CD4-positive, CD25-positive, alpha-beta regulatory T cell (primary cell): Measurements from ENCODE around the gene FAF1. TPM values are rescaled to one million over a fixed set of nuclear protein-coding genes. Genes with fewer than 3 reads are reported as not detected.

Source experiments
- ATAC-seq, 2 donors: fragments of 150-1000 bp; cut with Tn5 transposase; one replicate each; pipeline ENCODE4 v1.10.0; 2021; ENCODE audit warnings: low read depth in 2 of 2, moderate number of reproducible peaks in 2 of 2, moderate library complexity in 1 of 2
- DNase-seq, 3 donors: peaks; one replicate each; pipeline versions ENCODE4 v3.0.0 to v3.0.0-alpha.2; 2012 to 2022; ENCODE audit warnings: mixed read lengths in 1 of 3
- H3K27ac ChIP-seq: one replicate; pipeline ENCODE4 v1.7.0; 2013; ENCODE audit warnings: mild to moderate bottlenecking, low read length; ENCODE audit not compliant: insufficient read depth, poor library complexity, severe bottlenecking
- H3K27me3 ChIP-seq: one replicate; pipeline ENCODE4 v1.7.0; 2013; ENCODE audit warnings: low read length; ENCODE audit not compliant: control insufficient read depth, insufficient read depth
- H3K36me3 ChIP-seq: one replicate; pipeline ENCODE4 v1.7.0; 2013; ENCODE audit warnings: mild to moderate bottlenecking, low read length, moderate library complexity; ENCODE audit not compliant: control insufficient read depth, insufficient read depth
- H3K4me1 ChIP-seq: 2 replicates; pipeline ENCODE4 v1.7.0; 2013; ENCODE audit warnings: mild to moderate bottlenecking, low read length; ENCODE audit not compliant: insufficient read depth, control insufficient read depth, poor library complexity, severe bottlenecking
- H3K4me3 ChIP-seq: one replicate; pipeline ENCODE4 v1.7.0; 2013; ENCODE audit warnings: low read depth, mild to moderate bottlenecking, low read length, moderate library complexity
- H3K9me3 ChIP-seq, 2 experiments: 1 replicate in 1 of 2; 2 replicates in 1 of 2; pipeline ENCODE4 v1.7.0; 2013; ENCODE audit warnings: low read length in 2 of 2, mild to moderate bottlenecking in 1 of 2, moderate library complexity in 1 of 2; ENCODE audit not compliant: control insufficient read depth in 2 of 2
- H3K27ac Mint-ChIP-seq, 3 donors: one replicate each; pipeline ENCODE4 v1.8.0; 2020 to 2022; ENCODE audit warnings: mild to moderate bottlenecking in 3 of 3, mixed read lengths in 3 of 3, moderate library complexity in 2 of 3
- H3K27me3 Mint-ChIP-seq: one replicate; pipeline ENCODE4 v1.8.0; 2022; ENCODE audit warnings: mild to moderate bottlenecking, mixed read lengths
- H3K36me3 Mint-ChIP-seq: one replicate; pipeline ENCODE4 v1.8.0; 2020; ENCODE audit warnings: mixed read lengths
- H3K4me1 Mint-ChIP-seq, 4 donors: one replicate each; pipeline ENCODE4 v1.8.0; 2020 to 2022; ENCODE audit warnings: mixed read lengths in 4 of 4, mild to moderate bottlenecking in 1 of 4
- H3K4me3 Mint-ChIP-seq, 4 donors: one replicate each; pipeline ENCODE4 v1.8.0; 2020 to 2022; ENCODE audit warnings: mild to moderate bottlenecking in 4 of 4, mixed read lengths in 4 of 4, moderate library complexity in 3 of 4
- H3K9me3 Mint-ChIP-seq, 7 donors: one replicate each; pipeline ENCODE4 v1.8.0; 2020 to 2022; ENCODE audit warnings: mixed read lengths in 7 of 7, mild to moderate bottlenecking in 3 of 7, moderate library complexity in 2 of 7
- polyA plus RNA-seq, 4 donors: library from polyadenylated mRNA; unstranded; fragments of 300-500 nt; fragmentation: Illumina TruSeq; gene quantifications; one replicate each; pipeline ENCODE4 v1.2.3, GENCODE V29; 2021
- total RNA-seq: library from RNA; stranded (reverse); gene quantifications from one replicate; pipeline ENCODE4 v1.2.3, GENCODE V29; 2022

Gene FAF1
- total and polyA plus RNA-seq, 5 donors from 2014 or later, result 28.9 to 58.2 (median 54.3) TPM

DNA sequence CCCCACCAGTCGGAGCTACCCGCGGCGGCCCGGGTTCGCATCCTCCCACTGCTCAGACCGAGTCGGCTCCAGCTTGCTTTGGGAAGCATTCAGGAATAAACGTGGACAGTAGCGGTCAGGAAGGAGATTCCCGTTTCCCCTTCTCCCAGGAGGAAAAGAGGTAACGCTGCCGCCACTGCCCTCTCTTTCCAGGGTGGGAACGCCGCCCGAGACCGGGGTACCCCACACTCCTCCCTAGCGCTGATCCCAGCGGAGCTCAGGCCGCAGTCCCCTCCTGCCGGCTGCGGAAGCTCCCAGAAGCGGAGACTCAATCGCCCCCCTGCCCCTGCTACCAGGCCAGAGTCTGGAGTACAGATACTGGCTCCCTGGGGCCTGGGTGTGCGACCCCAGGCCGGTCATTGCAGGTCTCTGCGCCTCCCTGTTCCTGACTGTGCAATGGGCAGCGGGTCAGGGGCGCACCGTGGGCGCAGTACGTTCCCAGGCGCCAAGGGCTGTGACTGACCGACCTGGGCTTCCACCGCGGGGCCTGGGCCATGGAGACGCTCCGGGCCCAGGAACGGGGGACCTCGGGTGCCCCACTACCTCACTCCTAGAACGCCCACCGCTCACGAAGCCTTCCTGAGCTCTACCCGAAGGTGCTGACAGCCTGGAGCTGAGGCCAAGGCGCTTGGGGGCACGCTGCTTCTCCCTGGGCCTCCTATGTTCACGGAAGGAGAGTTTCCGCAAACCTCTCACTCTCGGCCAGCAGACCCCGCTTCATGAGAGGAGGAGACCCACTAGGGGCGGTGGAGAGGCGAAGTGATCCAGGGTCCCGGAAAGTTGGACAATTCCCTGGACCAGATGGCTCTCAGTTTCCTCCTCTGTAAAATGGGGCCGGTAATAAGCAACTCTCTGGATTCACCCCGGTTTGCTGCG lies 544.6 kb downstream of the FAF1 start:
- ATAC-seq, result no peak
- Mint-ChIP-seq H3K27ac (no peak overlapping the region), H3K9me3 (peaks cover 0 to 9% (median 4%) of the 10 kb centered on the region in 7 donors), H3K36me3 (no peaks in the 10 kb centered on the region), H3K27me3 (peaks cover 78% of the 10 kb centered on the region), H3K4me1 (peaks cover 0 to 26% (median 14%) of the 10 kb centered on the region in 4 donors), H3K4me3 (no peak overlapping the region)
- H3K4me1 ChIP-seq, result peaks cover 8% of the 10 kb centered on the region
- DNase-seq, result no peak
- H3K27me3 ChIP-seq, result peaks cover 18% of the 10 kb centered on the region
- H3K4me3 ChIP-seq, result no peak overlapping the region
- no peaks in the 10 kb centered on the region for H3K9me3 ChIP-seq
- H3K27ac ChIP-seq, result no peak overlapping the region
- no peaks in the 10 kb centered on the region for H3K36me3 ChIP-seq

DNA sequence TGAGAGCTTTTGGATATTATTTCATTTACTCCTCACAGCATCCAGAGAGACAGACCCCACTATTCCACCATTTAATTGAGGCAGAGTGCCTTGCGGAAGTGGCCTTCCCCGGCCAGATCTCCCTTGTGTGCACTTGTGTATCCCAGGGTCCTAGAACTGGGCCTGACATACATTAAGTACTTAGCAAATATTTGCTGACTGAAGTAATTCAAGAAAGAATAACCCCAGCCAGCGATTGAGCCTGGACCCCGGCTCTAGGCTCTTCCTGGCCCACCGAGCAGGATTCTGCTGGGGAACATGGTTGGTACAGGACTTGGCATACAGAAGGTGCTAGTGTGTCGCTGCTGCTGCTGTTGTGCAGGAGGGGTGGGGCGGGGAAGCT lies 545.2 kb downstream of the FAF1 start:
- no peak overlapping the region for H3K27ac ChIP-seq
- Mint-ChIP-seq H3K27ac (no peak overlapping the region), H3K9me3 (peaks cover 0 to 11% (median 4%) of the 10 kb centered on the region in 7 donors), H3K27me3 (peaks cover 78% of the 10 kb centered on the region), H3K4me1 (peaks cover 0 to 20% (median 9%) of the 10 kb centered on the region in 4 donors), H3K4me3 (no peak overlapping the region), H3K36me3 (no peaks in the 10 kb centered on the region)
- no peak overlapping the region for H3K4me3 ChIP-seq
- peaks cover 8% of the 10 kb centered on the region for H3K4me1 ChIP-seq
- H3K36me3 ChIP-seq, result no peaks in the 10 kb centered on the region
- no peak for DNase-seq
- peaks cover 12% of the 10 kb centered on the region for H3K27me3 ChIP-seq
- H3K9me3 ChIP-seq, result no peaks in the 10 kb centered on the region
- no peak for ATAC-seq

DNA sequence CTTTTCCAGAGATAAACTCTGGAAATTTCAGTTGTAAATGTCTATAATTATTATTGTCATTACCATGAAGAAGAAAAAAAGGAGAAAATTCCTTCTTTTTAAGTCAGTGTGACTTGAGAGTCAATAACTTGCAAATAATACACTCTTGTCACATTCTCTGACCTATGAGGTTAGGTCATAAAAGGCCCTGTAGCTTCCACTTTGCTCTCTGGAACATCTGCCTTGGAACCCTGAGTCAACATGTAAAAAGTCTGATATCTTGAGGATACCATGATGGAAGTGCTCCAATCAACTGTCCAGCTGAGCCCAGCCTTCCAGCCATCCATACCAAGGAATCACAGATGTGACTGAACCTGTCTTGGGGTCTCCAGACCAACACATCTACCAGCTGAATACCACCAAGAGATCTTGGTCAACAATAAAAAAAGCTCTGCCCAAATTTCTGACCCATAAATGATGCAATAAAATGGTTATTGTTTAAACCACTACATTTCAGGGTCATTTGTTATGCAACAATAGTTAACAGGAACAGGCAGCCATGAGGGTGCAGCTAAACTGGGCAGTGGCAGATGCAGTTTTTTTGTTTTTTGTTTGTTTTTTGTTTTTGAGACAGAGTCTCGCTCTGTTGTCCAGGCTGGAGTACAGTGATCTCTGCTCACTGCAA lies 547.1 kb downstream of the FAF1 start:
- no peaks in the 10 kb centered on the region for H3K9me3 ChIP-seq

DNA sequence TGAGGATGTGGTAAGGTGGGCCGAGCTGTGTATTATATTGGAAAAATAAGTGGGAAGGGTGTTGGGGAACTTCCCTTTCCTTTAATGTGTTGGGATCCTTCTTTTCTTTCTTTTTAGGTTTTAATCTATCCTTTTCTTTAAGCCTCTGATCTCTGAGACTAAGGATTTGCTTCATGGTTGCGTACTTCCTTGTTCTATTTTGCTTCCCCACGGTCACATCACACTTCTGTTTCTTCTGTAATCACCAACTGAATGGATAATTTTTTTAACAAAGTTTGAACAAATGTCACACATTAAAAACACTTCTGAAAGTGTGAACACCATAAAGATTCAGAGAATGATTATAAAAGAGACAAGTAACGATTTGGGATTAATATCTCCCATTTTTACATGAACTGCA lies 554.3 kb downstream of the FAF1 start:
- no peak for ATAC-seq
- H3K27ac ChIP-seq, result no peak overlapping the region
- H3K27me3 Mint-ChIP-seq, result peaks cover 38% of the 10 kb centered on the region
- no peaks in the 10 kb centered on the region for H3K36me3 Mint-ChIP-seq
- DNase-seq, result no peak
- H3K36me3 ChIP-seq, result no peaks in the 10 kb centered on the region
- H3K4me3 Mint-ChIP-seq, result no peak overlapping the region
- H3K27ac Mint-ChIP-seq, result no peak overlapping the region
- no peaks in the 10 kb centered on the region for H3K4me1 Mint-ChIP-seq
- no peaks in the 10 kb centered on the region for H3K4me1 ChIP-seq
- no peak overlapping the region for H3K4me3 ChIP-seq
- H3K27me3 ChIP-seq, result peaks cover 19% of the 10 kb centered on the region
- H3K9me3 ChIP-seq, result no peaks in the 10 kb centered on the region
- H3K9me3 Mint-ChIP-seq, result peaks cover 0 to 9% (median 2%) of the 10 kb centered on the region in 7 donors

More for the DNA sequence above, 547.1 kb downstream of the FAF1 start:
- peaks cover 0 to 12% (median 7%) of the 10 kb centered on the region in 4 donors for H3K4me1 Mint-ChIP-seq
- Histone ChIP-seq H3K36me3 (no peaks in the 10 kb centered on the region), H3K4me1 (peaks cover 3% of the 10 kb centered on the region), H3K4me3 (no peak overlapping the region), H3K27me3 (peaks cover 22% of the 10 kb centered on the region), H3K27ac (no peak overlapping the region)
- H3K27ac Mint-ChIP-seq, result no peak overlapping the region
- DNase-seq (no peak), ATAC-seq (no peak)
- H3K9me3 Mint-ChIP-seq, result peaks cover 0 to 13% (median 4%) of the 10 kb centered on the region in 7 donors
- no peaks in the 10 kb centered on the region for H3K36me3 Mint-ChIP-seq
- no peak overlapping the region for H3K4me3 Mint-ChIP-seq
- H3K27me3 Mint-ChIP-seq, result peaks cover 78% of the 10 kb centered on the region

DNA sequence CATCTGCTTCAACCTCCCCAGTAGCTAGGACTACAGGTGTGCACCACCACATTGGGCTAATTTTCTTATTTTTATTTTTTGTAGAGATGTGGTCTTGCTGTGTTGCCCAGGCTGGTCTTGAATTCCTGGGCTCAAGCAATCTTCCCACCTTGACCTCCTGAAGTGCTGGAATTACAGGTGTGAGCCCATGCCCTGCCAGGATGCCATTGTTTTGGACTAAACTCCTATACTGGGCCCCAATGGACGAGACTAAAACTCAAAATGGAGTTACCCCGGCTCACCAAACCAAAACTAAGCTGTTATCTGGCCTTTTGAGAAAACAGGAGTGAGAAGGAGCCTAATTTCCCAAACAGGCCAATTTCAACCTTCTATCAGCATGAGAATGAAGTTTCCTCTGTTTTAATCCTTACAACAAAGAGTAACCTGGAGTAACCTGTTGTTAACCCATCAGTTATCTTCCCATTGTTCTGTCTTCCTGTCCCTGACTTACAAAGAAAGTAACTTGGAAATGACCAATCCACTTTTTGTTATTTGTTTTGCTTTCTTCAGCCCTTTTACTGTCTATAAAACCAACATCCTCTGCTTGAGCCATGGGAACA lies 566.4 kb downstream of the FAF1 start:
- Mint-ChIP-seq H3K4me1 (no peaks in the 10 kb centered on the region), H3K27ac (no peak overlapping the region), H3K36me3 (no peaks in the 10 kb centered on the region), H3K27me3 (peaks cover 30% of the 10 kb centered on the region), H3K4me3 (peak overlapping the region in 1 of 4 donors; percentile 63), H3K9me3 (peaks cover 0 to 4% (median 2%) of the 10 kb centered on the region in 7 donors)
- H3K27me3 ChIP-seq, result peaks cover 3% of the 10 kb centered on the region
- H3K36me3 ChIP-seq, result no peaks in the 10 kb centered on the region
- H3K4me1 ChIP-seq, result no peaks in the 10 kb centered on the region
- no peak overlapping the region for H3K27ac ChIP-seq
- DNase-seq, result no peak
- no peaks in the 10 kb centered on the region for H3K9me3 ChIP-seq
- H3K4me3 ChIP-seq, result no peak overlapping the region
- ATAC-seq, result no peak

Other genes with a start within 250 kb of the FAF1 start
- 12.6 TPM for gene CDKN2C, start 10.0 kb upstream of the FAF1 start, total RNA-seq
- gene CDKN2C, start 10.0 kb upstream of the FAF1 start, polyA plus RNA-seq, result 10 to 100 TPM; 11.8 to 26.2 (median 20.6) TPM
- gene C1orf185, start 142.0 kb upstream of the FAF1 start, total RNA-seq, result not detected
- not detected for gene C1orf185, start 142.0 kb upstream of the FAF1 start, polyA plus RNA-seq